B cell (primary cell): ENCODE results near the gene ZEB1.

Experiments
- CTCF ChIP-seq: fragments of 200-600 bp; IDR thresholded peaks from one replicate; pipeline ENCODE4 v1.8.0; 2022; ENCODE audit warnings: antibody characterized with exemption, mild to moderate bottlenecking
- EZH2 ChIP-seq: IDR thresholded peaks from 2 replicates; pipeline ENCODE4 v1.6.1; 2012; ENCODE audit warnings: borderline replicate concordance, low read depth, mild to moderate bottlenecking, moderate library complexity, low read length; ENCODE audit not compliant: insufficient read depth, poor library complexity, severe bottlenecking

DNA sequence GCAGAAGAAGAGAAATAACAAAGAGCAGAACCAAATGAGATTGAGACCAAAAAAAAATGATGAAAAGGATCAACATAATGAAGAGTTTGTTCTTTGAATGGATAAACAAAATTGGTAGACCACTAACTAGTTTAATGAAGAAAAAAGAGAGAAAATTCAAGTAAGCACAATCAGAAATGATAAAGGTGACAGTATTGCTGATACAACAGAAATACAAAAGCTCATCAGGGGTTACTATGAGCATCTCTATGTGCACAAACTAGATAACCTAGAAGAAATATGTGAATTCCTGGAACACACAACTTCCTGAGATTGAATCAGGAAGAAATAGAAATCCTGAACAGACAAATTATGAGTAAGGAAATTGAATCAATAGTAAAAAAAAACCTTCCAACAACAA lies 157.1 kb downstream of the ZEB1 start:
- TF ChIP-seq CTCF (no peak), EZH2 (no peak)
